Measurements from ENCODE around the gene IGF2BP2.

IGF2BP2 gene

DNA sequence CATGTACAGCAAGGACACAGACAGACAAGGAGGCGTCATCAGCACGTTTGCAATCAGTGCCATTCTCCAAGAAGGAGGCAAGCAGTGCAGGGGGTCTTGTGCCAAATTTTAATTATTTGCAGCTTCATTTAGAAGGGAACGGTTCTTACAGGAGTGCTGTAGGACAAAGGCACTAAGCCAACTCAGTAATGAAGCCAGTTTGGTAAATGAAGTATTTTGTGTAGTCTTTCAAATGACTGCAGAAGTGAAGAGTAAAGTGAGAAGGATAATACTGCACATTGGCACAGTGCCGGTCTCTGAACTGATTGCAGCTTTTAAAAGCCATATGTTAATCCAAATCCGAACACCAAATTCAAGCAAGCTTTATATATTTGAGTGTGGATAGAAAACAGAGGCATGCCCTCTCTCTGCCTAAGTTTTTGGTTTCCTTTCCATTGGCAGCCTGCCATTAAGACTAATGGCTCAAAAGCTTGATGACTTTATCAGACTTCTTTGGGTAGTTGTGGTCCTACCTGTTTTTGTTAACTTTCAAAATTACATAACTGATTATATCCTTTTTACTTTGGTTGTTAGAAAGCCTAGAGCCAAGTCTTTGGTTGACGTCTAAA is 137.5 kb downstream of the IGF2BP2 start:
- peaks cover 8% of the 10 kb centered on the region for H3K9me3 Mint-ChIP-seq
- TF ChIP-seq, protein P1, sequence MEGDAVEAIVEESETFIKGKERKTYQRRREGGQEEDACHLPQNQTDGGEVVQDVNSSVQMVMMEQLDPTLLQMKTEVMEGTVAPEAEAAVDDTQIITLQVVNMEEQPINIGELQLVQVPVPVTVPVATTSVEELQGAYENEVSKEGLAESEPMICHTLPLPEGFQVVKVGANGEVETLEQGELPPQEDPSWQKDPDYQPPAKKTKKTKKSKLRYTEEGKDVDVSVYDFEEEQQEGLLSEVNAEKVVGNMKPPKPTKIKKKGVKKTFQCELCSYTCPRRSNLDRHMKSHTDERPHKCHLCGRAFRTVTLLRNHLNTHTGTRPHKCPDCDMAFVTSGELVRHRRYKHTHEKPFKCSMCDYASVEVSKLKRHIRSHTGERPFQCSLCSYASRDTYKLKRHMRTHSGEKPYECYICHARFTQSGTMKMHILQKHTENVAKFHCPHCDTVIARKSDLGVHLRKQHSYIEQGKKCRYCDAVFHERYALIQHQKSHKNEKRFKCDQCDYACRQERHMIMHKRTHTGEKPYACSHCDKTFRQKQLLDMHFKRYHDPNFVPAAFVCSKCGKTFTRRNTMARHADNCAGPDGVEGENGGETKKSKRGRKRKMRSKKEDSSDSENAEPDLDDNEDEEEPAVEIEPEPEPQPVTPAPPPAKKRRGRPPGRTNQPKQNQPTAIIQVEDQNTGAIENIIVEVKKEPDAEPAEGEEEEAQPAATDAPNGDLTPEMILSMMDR (IDR thresholded peaks at IDR 0.05) = no peak

GRCh38 chr3:185685231-185686035 is 139.4 kb downstream of the IGF2BP2 start:
- no peak overlapping the region for H3K27ac Mint-ChIP-seq
- H3K9me3 Mint-ChIP-seq = peaks cover 25% of the 10 kb centered on the region
- H3K4me3 Mint-ChIP-seq = no peak overlapping the region
- no peak for DNase-seq
- no peaks in the 10 kb centered on the region for H3K27me3 Mint-ChIP-seq (ENCODE audit: low read depth, poor library complexity)
- H3K36me3 Mint-ChIP-seq (ENCODE audit: low read depth) = peaks cover 94% of the 10 kb centered on the region
- H3K4me1 Mint-ChIP-seq = no peaks in the 10 kb centered on the region
- TF ChIP-seq, protein P1 (IDR thresholded peaks at IDR 0.05) = no peak

More for the DNA sequence above, 137.5 kb downstream of the IGF2BP2 start:
- DNase-seq = no peak
- Mint-ChIP-seq H3K36me3 (ENCODE audit: low read depth) (peaks cover 83% of the 10 kb centered on the region), H3K4me3 (no peak overlapping the region), H3K27me3 (ENCODE audit: low read depth, poor library complexity) (peaks cover 5% of the 10 kb centered on the region), H3K4me1 (no peaks in the 10 kb centered on the region), H3K27ac (no peak overlapping the region)

- DNase-seq = no peak
- Mint-ChIP-seq H3K4me1 (no peaks in the 10 kb centered on the region), H3K27me3 (ENCODE audit: low read depth, poor library complexity) (no peaks in the 10 kb centered on the region), H3K27ac (no peak overlapping the region), H3K9me3 (peaks cover 48% of the 10 kb centered on the region), H3K36me3 (ENCODE audit: low read depth) (peaks cover 92% of the 10 kb centered on the region), H3K4me3 (no peak overlapping the region)
- TF ChIP-seq, protein P1 (IDR thresholded peaks at IDR 0.05) = no peak
These were observed 144.6 kb downstream of the IGF2BP2 start for GRCh38 chr3:185680231-185680630.

GRCh38 chr3:185678027-185678426 is 146.8 kb downstream of the IGF2BP2 start:
- H3K4me3 Mint-ChIP-seq = no peak overlapping the region
- TF ChIP-seq, protein P1 (IDR thresholded peaks at IDR 0.05) = no peak
- peak overlapping the region; percentile 64 for H3K27ac Mint-ChIP-seq
- peaks cover 46% of the 10 kb centered on the region for H3K9me3 Mint-ChIP-seq
- no peaks in the 10 kb centered on the region for H3K27me3 Mint-ChIP-seq (ENCODE audit: low read depth, poor library complexity)
- no peaks in the 10 kb centered on the region for H3K4me1 Mint-ChIP-seq
- H3K36me3 Mint-ChIP-seq (ENCODE audit: low read depth) = peaks cover 89% of the 10 kb centered on the region
- DNase-seq = no peak

DNA sequence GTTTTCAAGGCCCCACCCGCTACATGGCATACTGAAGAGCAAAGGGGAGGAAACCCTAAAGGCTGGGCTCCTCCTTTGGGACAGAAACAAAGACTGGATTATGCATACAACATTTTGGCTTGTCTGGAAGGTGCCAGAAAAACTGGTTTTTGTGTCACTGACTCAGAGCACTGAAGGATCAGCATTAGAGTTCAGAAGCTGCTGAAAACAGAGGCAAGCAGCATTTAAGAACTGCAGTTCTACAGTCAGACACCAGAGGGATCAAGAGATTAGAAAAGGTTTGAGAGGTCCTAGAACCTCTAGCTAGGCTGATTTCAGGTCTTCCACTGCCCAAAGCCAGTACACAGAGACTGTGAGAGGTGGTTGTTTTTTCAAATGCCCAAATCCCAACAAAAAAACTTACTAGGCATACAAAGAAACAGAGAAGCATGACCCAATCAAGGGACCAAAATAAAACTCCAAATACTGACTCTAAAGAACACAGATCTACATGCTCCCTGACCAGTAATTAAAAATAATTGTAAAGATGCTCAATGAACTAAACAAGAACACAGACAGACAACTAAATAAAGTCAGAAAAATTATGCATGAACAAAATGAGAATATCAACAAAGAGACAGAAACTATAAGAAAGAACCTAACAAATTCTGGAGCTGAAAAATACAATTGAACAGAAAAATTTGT is 147.6 kb downstream of the IGF2BP2 start:
- Mint-ChIP-seq H3K36me3 (ENCODE audit: low read depth) (peaks cover 89% of the 10 kb centered on the region), H3K27me3 (ENCODE audit: low read depth, poor library complexity) (no peaks in the 10 kb centered on the region), H3K9me3 (peaks cover 38% of the 10 kb centered on the region), H3K4me1 (no peaks in the 10 kb centered on the region), H3K27ac (no peak overlapping the region), H3K4me3 (no peak overlapping the region)
- TF ChIP-seq, protein P1 (IDR thresholded peaks at IDR 0.05) = peak; percentile 53
- no peak for DNase-seq

Measured in nephron progenitor cell (in vitro differentiated cells).